22Rv1 (cell line): ENCODE results near the gene SLC22A7.
"Not testable (repeated sequence)": the region's sequence is repeated elsewhere in the genome, so short reads cannot be mapped to it uniquely, and the experiment has no call there.

Source experiments
- CTCF ChIP-seq: fragments of 450-650 bp; IDR thresholded peaks from 2 replicates; pipeline ENCODE4 v1.5.1; 2017; ENCODE audit warnings: mild to moderate bottlenecking
- ZFX ChIP-seq: fragments of 450-650 bp; IDR thresholded peaks from 2 replicates; pipeline ENCODE4 v1.6.1; 2017; ENCODE audit warnings: antibody characterized with exemption, borderline replicate concordance

GRCh38 chr6:43303006-43303405, 4.9 kb downstream of the SLC22A7 start:
- TF ChIP-seq CTCF, ZFX: not testable (repeated sequence)
